ENCODE measurements around the gene OXCT2.

Gene OXCT2

GRCh38 chr1:39732730-39733129 is 38.4 kb downstream of the OXCT2 start:
- Histone ChIP-seq H3K4me1 (ENCODE audit: insufficient read depth, low read length) (no peaks in the 10 kb centered on the region), H3K79me2 (ENCODE audit: insufficient read depth, low read length) (no peaks in the 10 kb centered on the region), H3K9ac (ENCODE audit: low read depth, low read length) (no peak overlapping the region), H3K9me3 (ENCODE audit: insufficient read depth, low read length, severe bottlenecking) (no peaks in the 10 kb centered on the region), H4K20me1 (ENCODE audit: insufficient read depth, low read length) (no peaks in the 10 kb centered on the region), H3K4me3 (ENCODE audit: low read depth in 1 of 2, low read length in 2 of 2) (no peak overlapping the region), H2AFZ (ENCODE audit: low read depth, low read length) (no peak overlapping the region), H3K36me3 (ENCODE audit: insufficient read depth, low read length) (no peaks in the 10 kb centered on the region), H3K4me2 (ENCODE audit: insufficient read depth, low read length) (no peak overlapping the region), H3K27ac (ENCODE audit: low read length) (no peak overlapping the region), H3K27me3 (ENCODE audit: insufficient read depth, low read length, poor library complexity) (peaks cover 35% of the 10 kb centered on the region)
- ATAC-seq (ENCODE audit: insufficient read depth, low read depth): no peak
- TF ChIP-seq, protein P1, sequence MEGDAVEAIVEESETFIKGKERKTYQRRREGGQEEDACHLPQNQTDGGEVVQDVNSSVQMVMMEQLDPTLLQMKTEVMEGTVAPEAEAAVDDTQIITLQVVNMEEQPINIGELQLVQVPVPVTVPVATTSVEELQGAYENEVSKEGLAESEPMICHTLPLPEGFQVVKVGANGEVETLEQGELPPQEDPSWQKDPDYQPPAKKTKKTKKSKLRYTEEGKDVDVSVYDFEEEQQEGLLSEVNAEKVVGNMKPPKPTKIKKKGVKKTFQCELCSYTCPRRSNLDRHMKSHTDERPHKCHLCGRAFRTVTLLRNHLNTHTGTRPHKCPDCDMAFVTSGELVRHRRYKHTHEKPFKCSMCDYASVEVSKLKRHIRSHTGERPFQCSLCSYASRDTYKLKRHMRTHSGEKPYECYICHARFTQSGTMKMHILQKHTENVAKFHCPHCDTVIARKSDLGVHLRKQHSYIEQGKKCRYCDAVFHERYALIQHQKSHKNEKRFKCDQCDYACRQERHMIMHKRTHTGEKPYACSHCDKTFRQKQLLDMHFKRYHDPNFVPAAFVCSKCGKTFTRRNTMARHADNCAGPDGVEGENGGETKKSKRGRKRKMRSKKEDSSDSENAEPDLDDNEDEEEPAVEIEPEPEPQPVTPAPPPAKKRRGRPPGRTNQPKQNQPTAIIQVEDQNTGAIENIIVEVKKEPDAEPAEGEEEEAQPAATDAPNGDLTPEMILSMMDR (IDR thresholded peaks at IDR 0.05; ENCODE audit: borderline replicate concordance, extremely low read depth, low read length, poor library complexity, severe bottlenecking): no peak
- no peak for TF ChIP-seq EZH2 (IDR thresholded peaks at IDR 0.05; ENCODE audit: borderline replicate concordance, low read depth, low read length, severe bottlenecking)
- DNase-seq: no peak

- Histone ChIP-seq H3K27me3 (ENCODE audit: insufficient read depth, low read length, poor library complexity) (peaks cover 47% of the 10 kb centered on the region), H2AFZ (ENCODE audit: low read depth, low read length) (no peak overlapping the region), H3K27ac (ENCODE audit: low read length) (no peak overlapping the region), H4K20me1 (ENCODE audit: insufficient read depth, low read length) (no peaks in the 10 kb centered on the region), H3K9ac (ENCODE audit: low read depth, low read length) (no peak overlapping the region), H3K9me3 (ENCODE audit: insufficient read depth, low read length, severe bottlenecking) (no peaks in the 10 kb centered on the region), H3K79me2 (ENCODE audit: insufficient read depth, low read length) (no peaks in the 10 kb centered on the region), H3K36me3 (ENCODE audit: insufficient read depth, low read length) (no peaks in the 10 kb centered on the region), H3K4me1 (ENCODE audit: insufficient read depth, low read length) (no peaks in the 10 kb centered on the region), H3K4me2 (ENCODE audit: insufficient read depth, low read length) (no peak overlapping the region), H3K4me3 (ENCODE audit: low read depth in 1 of 2, low read length in 2 of 2) (no peak overlapping the region)
- ATAC-seq (ENCODE audit: insufficient read depth, low read depth): no peak
- TF ChIP-seq, protein P1 (IDR thresholded peaks at IDR 0.05; ENCODE audit: borderline replicate concordance, extremely low read depth, low read length, poor library complexity, severe bottlenecking): no peak
- no peak for TF ChIP-seq EZH2 (IDR thresholded peaks at IDR 0.05; ENCODE audit: borderline replicate concordance, low read depth, low read length, severe bottlenecking)
- no peak for DNase-seq
Observed at GRCh38 chr1:39729842-39730241, 41.3 kb downstream of the OXCT2 start.

DNA sequence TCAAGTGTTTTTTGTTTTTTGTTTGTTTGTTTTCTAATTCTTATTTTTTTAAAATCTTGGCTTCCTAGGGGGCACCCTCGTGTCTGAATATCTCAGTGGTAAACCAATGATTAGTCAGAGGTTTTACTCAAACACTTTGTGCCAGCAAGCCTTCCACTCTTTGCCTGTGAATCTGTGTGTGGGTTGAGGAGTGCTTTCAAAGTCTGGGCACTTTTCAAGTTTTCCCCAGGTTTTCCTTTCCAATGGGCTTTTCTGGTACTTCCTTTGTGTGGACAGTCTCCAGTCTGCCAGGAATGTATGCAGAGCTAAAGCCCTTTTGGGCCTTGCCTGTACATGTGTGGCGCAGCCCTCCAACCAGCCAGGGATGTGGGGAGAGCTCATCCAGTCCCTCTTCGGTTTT is 42.1 kb downstream of the OXCT2 start:
- no peak for TF ChIP-seq EZH2 (IDR thresholded peaks at IDR 0.05; ENCODE audit: borderline replicate concordance, low read depth, low read length, severe bottlenecking)
- TF ChIP-seq, protein P1 (IDR thresholded peaks at IDR 0.05; ENCODE audit: borderline replicate concordance, extremely low read depth, low read length, poor library complexity, severe bottlenecking): no peak
- no peak overlapping the region for H2AFZ ChIP-seq (ENCODE audit: low read depth, low read length)
- no peaks in the 10 kb centered on the region for H3K36me3 ChIP-seq (ENCODE audit: insufficient read depth, low read length)
- no peak overlapping the region for H3K9ac ChIP-seq (ENCODE audit: low read depth, low read length)
- no peaks in the 10 kb centered on the region for H4K20me1 ChIP-seq (ENCODE audit: insufficient read depth, low read length)
- no peaks in the 10 kb centered on the region for H3K79me2 ChIP-seq (ENCODE audit: insufficient read depth, low read length)
- ATAC-seq (ENCODE audit: insufficient read depth, low read depth) (no peak), DNase-seq (no peak)
- H3K4me1 ChIP-seq (ENCODE audit: insufficient read depth, low read length): no peaks in the 10 kb centered on the region
- no peak overlapping the region for H3K4me3 ChIP-seq (ENCODE audit: low read depth in 1 of 2, low read length in 2 of 2)
- H3K27ac ChIP-seq (ENCODE audit: low read length): no peak overlapping the region
- no peaks in the 10 kb centered on the region for H3K9me3 ChIP-seq (ENCODE audit: insufficient read depth, low read length, severe bottlenecking)
- peaks cover 50% of the 10 kb centered on the region for H3K27me3 ChIP-seq (ENCODE audit: insufficient read depth, low read length, poor library complexity)
- H3K4me2 ChIP-seq (ENCODE audit: insufficient read depth, low read length): no peak overlapping the region

GRCh38 chr1:39727932-39728317 is 43.2 kb downstream of the OXCT2 start:
- H3K36me3 ChIP-seq (ENCODE audit: insufficient read depth, low read length): no peaks in the 10 kb centered on the region
- no peaks in the 10 kb centered on the region for H3K79me2 ChIP-seq (ENCODE audit: insufficient read depth, low read length)
- ATAC-seq (ENCODE audit: insufficient read depth, low read depth): no peak
- no peaks in the 10 kb centered on the region for H3K4me1 ChIP-seq (ENCODE audit: insufficient read depth, low read length)
- TF ChIP-seq EZH2 (IDR thresholded peaks at IDR 0.05; ENCODE audit: borderline replicate concordance, low read depth, low read length, severe bottlenecking): no peak
- TF ChIP-seq, protein P1 (IDR thresholded peaks at IDR 0.05; ENCODE audit: borderline replicate concordance, extremely low read depth, low read length, poor library complexity, severe bottlenecking): no peak
- H3K27me3 ChIP-seq (ENCODE audit: insufficient read depth, low read length, poor library complexity): peaks cover 42% of the 10 kb centered on the region
- H4K20me1 ChIP-seq (ENCODE audit: insufficient read depth, low read length): no peaks in the 10 kb centered on the region
- DNase-seq: no peak
- H3K27ac ChIP-seq (ENCODE audit: low read length): no peak overlapping the region
- H2AFZ ChIP-seq (ENCODE audit: low read depth, low read length): no peak overlapping the region
- no peak overlapping the region for H3K4me2 ChIP-seq (ENCODE audit: insufficient read depth, low read length)
- H3K9ac ChIP-seq (ENCODE audit: low read depth, low read length): no peak overlapping the region
- no peak overlapping the region for H3K4me3 ChIP-seq (ENCODE audit: low read depth in 1 of 2, low read length in 2 of 2)
- no peaks in the 10 kb centered on the region for H3K9me3 ChIP-seq (ENCODE audit: insufficient read depth, low read length, severe bottlenecking)
